Measurements from ENCODE around the gene RAB40C.

The RAB40C gene

GRCh38 chr16:630249-630814, 40.5 kb downstream of the RAB40C start:
- H3K9me3 ChIP-seq (ENCODE audit: insufficient read depth, low read depth, low read length), result peaks cover 3% of the 10 kb centered on the region
- H3K4me2 ChIP-seq (ENCODE audit: low read length), result peak overlapping the region; percentile 74
- H2BK12ac ChIP-seq (ENCODE audit: low read length), result peak overlapping the region; percentile 90
- H3K36me3 ChIP-seq (ENCODE audit: control insufficient read depth in 1 of 2, insufficient read depth in 2 of 2, low read length in 2 of 2), result peaks cover 58 to 64% of the 10 kb centered on the region in 2 experiments
- no peak for DNase-seq
- peak overlapping the region; percentile 85 for H3K4ac ChIP-seq (ENCODE audit: low read depth, low read length)
- H3K27me3 ChIP-seq (ENCODE audit: insufficient read depth, low read length), result no peaks in the 10 kb centered on the region
- peak overlapping the region; percentile 95 for H2BK120ac ChIP-seq (ENCODE audit: insufficient read depth, low read length, poor library complexity)
- peak overlapping the region; percentile 93 for H3K18ac ChIP-seq (ENCODE audit: low read length)
- H2AK5ac ChIP-seq (ENCODE audit: low read length), result peak overlapping the region; percentile 98
- peaks cover 15% of the 10 kb centered on the region for H3K79me2 ChIP-seq (ENCODE audit: control insufficient read depth, insufficient read depth, low read length, poor library complexity)
- H4K91ac ChIP-seq (ENCODE audit: low read depth, low read length), result peak overlapping the region; percentile 99
- peaks cover 26% of the 10 kb centered on the region for H3K79me1 ChIP-seq (ENCODE audit: low read length)
- no CpG with 5 or more reads among the region's 29 CpGs for WGBS (ENCODE audit: extremely low coverage, insufficient coverage, insufficient read length)
- peak overlapping the region; percentile 94 for H2BK5ac ChIP-seq (ENCODE audit: low read depth, low read length, poor library complexity)
- H4K12ac ChIP-seq (ENCODE audit: low read depth, low read length), result peak overlapping the region; percentile 68
- peak overlapping the region; percentile 75 for H4K8ac ChIP-seq (ENCODE audit: low read depth, low read length)
- peak overlapping the region; percentile 51 for H2AFZ ChIP-seq (ENCODE audit: insufficient read depth, low read length, poor library complexity)
- H3K4me3 ChIP-seq (ENCODE audit: low read depth, low read length), result peak overlapping the region; percentile 42
- H3K4me1 ChIP-seq (ENCODE audit: control insufficient read depth in 1 of 2, insufficient read depth in 2 of 2, low read length in 2 of 2), result peaks cover 40 to 44% of the 10 kb centered on the region in 2 experiments
- peak overlapping the region; percentile 99 for H3K27ac ChIP-seq (ENCODE audit: low read depth, low read length)
- H3K14ac ChIP-seq (ENCODE audit: low read length), result peak overlapping the region; percentile 83
- no peak overlapping the region for H3K23ac ChIP-seq (ENCODE audit: low read length)
- H3K9ac ChIP-seq (ENCODE audit: low read length), result no peak overlapping the region

DNA sequence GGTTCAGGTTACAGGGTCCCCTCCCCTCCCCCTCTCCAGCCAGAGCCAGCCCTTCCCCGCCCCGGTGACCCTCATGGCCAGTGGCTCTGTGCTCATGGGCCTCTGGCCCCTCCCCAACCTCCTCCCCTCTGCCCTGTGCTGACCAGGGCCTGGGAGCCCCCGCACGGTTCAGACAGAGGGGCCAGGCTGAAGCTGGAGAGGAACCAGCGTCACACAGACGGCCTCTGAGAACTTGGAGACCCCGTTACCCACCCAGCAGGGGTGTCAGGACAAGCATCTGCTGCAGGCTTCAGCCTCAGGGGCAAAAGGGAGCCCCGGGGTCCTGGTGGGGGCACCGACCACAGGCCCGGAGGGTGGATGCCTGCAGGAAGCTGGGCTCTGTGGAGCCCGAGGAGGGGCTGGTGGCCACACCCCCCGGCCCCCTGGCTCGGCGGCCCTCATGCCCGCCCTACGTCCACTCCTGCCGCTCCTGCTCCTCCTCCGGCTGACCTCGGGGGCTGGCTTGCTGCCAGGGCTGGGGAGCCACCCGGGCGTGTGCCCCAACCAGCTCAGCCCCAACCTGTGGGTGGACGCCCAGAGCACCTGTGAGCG, 41.0 kb downstream of the RAB40C start, which contains the start of gene WFIKKN1:
TSS of gene WFIKKN1 (plus strand) at position 171 of the 591 bp plus-strand sequence. CDS start at position 440, 269 bp downstream.
- peaks cover 3% of the 10 kb centered on the region for H3K9me3 ChIP-seq (ENCODE audit: insufficient read depth, low read depth, low read length)
- peak within 1 kb of the TSS; percentile 99 for H4K91ac ChIP-seq (ENCODE audit: low read depth, low read length)
- H3K36me3 ChIP-seq (ENCODE audit: control insufficient read depth in 1 of 2, insufficient read depth in 2 of 2, low read length in 2 of 2), result peaks cover 52 to 58% of the 10 kb centered on the region in 2 experiments
- H3K14ac ChIP-seq (ENCODE audit: low read length), result peak within 1 kb of the TSS; percentile 83
- H2BK5ac ChIP-seq (ENCODE audit: low read depth, low read length, poor library complexity), result peak within 1 kb of the TSS; percentile 94
- H2BK12ac ChIP-seq (ENCODE audit: low read length), result peak within 1 kb of the TSS; percentile 90
- H4K8ac ChIP-seq (ENCODE audit: low read depth, low read length), result peak within 1 kb of the TSS; percentile 75
- peak within 1 kb of the TSS; percentile 74 for H3K4me2 ChIP-seq (ENCODE audit: low read length)
- no peaks in the 10 kb centered on the region for H3K27me3 ChIP-seq (ENCODE audit: insufficient read depth, low read length)
- peaks cover 29% of the 10 kb centered on the region for H3K79me1 ChIP-seq (ENCODE audit: low read length)
- WGBS (ENCODE audit: extremely low coverage, insufficient coverage, insufficient read length), result no CpG with 5 or more reads among the region's 23 CpGs
- H3K23ac ChIP-seq (ENCODE audit: low read length), result no peak within 1 kb of the TSS
- H3K18ac ChIP-seq (ENCODE audit: low read length), result peak within 1 kb of the TSS; percentile 93
- peak within 1 kb of the TSS; percentile 99 for H3K27ac ChIP-seq (ENCODE audit: low read depth, low read length)
- no peak for DNase-seq
- H3K79me2 ChIP-seq (ENCODE audit: control insufficient read depth, insufficient read depth, low read length, poor library complexity), result peaks cover 21% of the 10 kb centered on the region
- H3K9ac ChIP-seq (ENCODE audit: low read length), result peak within 1 kb of the TSS; percentile 60
- H2AFZ ChIP-seq (ENCODE audit: insufficient read depth, low read length, poor library complexity), result peak within 1 kb of the TSS; percentile 51
- peak within 1 kb of the TSS; percentile 68 for H4K12ac ChIP-seq (ENCODE audit: low read depth, low read length)
- H2BK120ac ChIP-seq (ENCODE audit: insufficient read depth, low read length, poor library complexity), result peak within 1 kb of the TSS; percentile 95
- peak within 1 kb of the TSS; percentile 85 for H3K4ac ChIP-seq (ENCODE audit: low read depth, low read length)
- H3K4me3 ChIP-seq (ENCODE audit: low read depth, low read length), result peak within 1 kb of the TSS; percentile 65
- peaks cover 44 to 48% of the 10 kb centered on the region in 2 experiments for H3K4me1 ChIP-seq (ENCODE audit: control insufficient read depth in 1 of 2, insufficient read depth in 2 of 2, low read length in 2 of 2)
- peak within 1 kb of the TSS; percentile 98 for H2AK5ac ChIP-seq (ENCODE audit: low read length)

- Histone ChIP-seq H2BK120ac (ENCODE audit: insufficient read depth, low read length, poor library complexity) (no peak overlapping the region), H3K18ac (ENCODE audit: low read length) (no peak overlapping the region)
- WGBS (ENCODE audit: extremely low coverage, insufficient coverage, insufficient read length), result 100% methylated on average over 1 of the region's 9 CpGs
Measured at GRCh38 chr16:631808-632358, 42.0 kb downstream of the RAB40C start.

DNA sequence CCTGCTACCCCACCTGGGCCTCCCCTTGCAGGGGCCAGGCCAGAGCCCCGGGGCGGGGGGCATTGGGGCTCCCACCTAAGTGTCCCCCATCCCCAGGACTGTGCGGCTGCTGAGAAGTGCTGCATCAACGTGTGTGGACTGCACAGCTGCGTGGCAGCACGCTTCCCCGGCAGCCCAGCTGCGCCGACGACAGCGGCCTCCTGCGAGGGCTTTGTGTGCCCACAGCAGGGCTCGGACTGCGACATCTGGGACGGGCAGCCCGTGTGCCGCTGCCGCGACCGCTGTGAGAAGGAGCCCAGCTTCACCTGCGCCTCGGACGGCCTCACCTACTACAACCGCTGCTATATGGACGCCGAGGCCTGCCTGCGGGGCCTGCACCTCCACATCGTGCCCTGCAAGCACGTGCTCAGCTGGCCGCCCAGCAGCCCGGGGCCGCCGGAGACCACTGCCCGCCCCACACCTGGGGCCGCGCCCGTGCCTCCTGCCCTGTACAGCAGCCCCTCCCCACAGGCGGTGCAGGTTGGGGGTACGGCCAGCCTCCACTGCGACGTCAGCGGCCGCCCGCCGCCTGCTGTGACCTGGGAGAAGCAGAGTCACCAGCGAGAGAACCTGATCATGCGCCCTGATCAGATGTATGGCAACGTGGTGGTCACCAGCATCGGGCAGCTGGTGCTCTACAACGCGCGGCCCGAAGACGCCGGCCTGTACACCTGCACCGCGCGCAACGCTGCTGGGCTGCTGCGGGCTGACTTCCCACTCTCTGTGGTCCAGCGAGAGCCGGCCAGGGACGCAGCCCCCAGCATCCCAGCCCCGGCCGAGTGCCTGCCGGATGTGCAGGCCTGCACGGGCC, 42.8 kb downstream of the RAB40C start:
- Histone ChIP-seq H4K91ac (ENCODE audit: low read depth, low read length) (no peak overlapping the region), H4K12ac (ENCODE audit: low read depth, low read length) (no peak overlapping the region), H2BK5ac (ENCODE audit: low read depth, low read length, poor library complexity) (no peak overlapping the region), H3K18ac (ENCODE audit: low read length) (no peak overlapping the region), H3K36me3 (ENCODE audit: control insufficient read depth in 1 of 2, insufficient read depth in 2 of 2, low read length in 2 of 2) (peaks cover 37 to 43% of the 10 kb centered on the region in 2 experiments), H2BK120ac (ENCODE audit: insufficient read depth, low read length, poor library complexity) (no peak overlapping the region), H3K9ac (ENCODE audit: low read length) (no peak overlapping the region), H2AFZ (ENCODE audit: insufficient read depth, low read length, poor library complexity) (no peak overlapping the region), H4K8ac (ENCODE audit: low read depth, low read length) (no peak overlapping the region), H3K4me2 (ENCODE audit: low read length) (no peak overlapping the region), H3K79me1 (ENCODE audit: low read length) (peaks cover 40% of the 10 kb centered on the region), H3K4me1 (ENCODE audit: control insufficient read depth in 1 of 2, insufficient read depth in 2 of 2, low read length in 2 of 2) (peaks cover 41 to 43% of the 10 kb centered on the region in 2 experiments), H3K79me2 (ENCODE audit: control insufficient read depth, insufficient read depth, low read length, poor library complexity) (peaks cover 24% of the 10 kb centered on the region), H2BK12ac (ENCODE audit: low read length) (no peak overlapping the region), H3K9me3 (ENCODE audit: insufficient read depth, low read depth, low read length) (no peaks in the 10 kb centered on the region), H3K4ac (ENCODE audit: low read depth, low read length) (no peak overlapping the region), H3K27ac (ENCODE audit: low read depth, low read length) (no peak overlapping the region), H2AK5ac (ENCODE audit: low read length) (peak overlapping the region; percentile 15), H3K23ac (ENCODE audit: low read length) (no peak overlapping the region), H3K14ac (ENCODE audit: low read length) (no peak overlapping the region), H3K27me3 (ENCODE audit: insufficient read depth, low read length) (no peaks in the 10 kb centered on the region), H3K4me3 (ENCODE audit: low read depth, low read length) (no peak overlapping the region)
- WGBS (ENCODE audit: extremely low coverage, insufficient coverage, insufficient read length), result no CpG with 5 or more reads among the region's 67 CpGs
- no peak for DNase-seq

More at GRCh38 chr16:631808-632358, 42.0 kb downstream of the RAB40C start:
- Histone ChIP-seq H4K12ac (ENCODE audit: low read depth, low read length) (no peak overlapping the region), H3K9me3 (ENCODE audit: insufficient read depth, low read depth, low read length) (no peaks in the 10 kb centered on the region), H3K4me2 (ENCODE audit: low read length) (no peak overlapping the region), H4K8ac (ENCODE audit: low read depth, low read length) (no peak overlapping the region), H4K91ac (ENCODE audit: low read depth, low read length) (no peak overlapping the region), H3K27ac (ENCODE audit: low read depth, low read length) (no peak overlapping the region), H2AFZ (ENCODE audit: insufficient read depth, low read length, poor library complexity) (no peak overlapping the region), H2AK5ac (ENCODE audit: low read length) (no peak overlapping the region), H3K79me2 (ENCODE audit: control insufficient read depth, insufficient read depth, low read length, poor library complexity) (peaks cover 24% of the 10 kb centered on the region), H3K4ac (ENCODE audit: low read depth, low read length) (no peak overlapping the region), H3K9ac (ENCODE audit: low read length) (no peak overlapping the region), H3K4me1 (ENCODE audit: control insufficient read depth in 1 of 2, insufficient read depth in 2 of 2, low read length in 2 of 2) (peaks cover 42 to 43% of the 10 kb centered on the region in 2 experiments), H3K4me3 (ENCODE audit: low read depth, low read length) (no peak overlapping the region), H3K36me3 (ENCODE audit: control insufficient read depth in 1 of 2, insufficient read depth in 2 of 2, low read length in 2 of 2) (peaks cover 45 to 51% of the 10 kb centered on the region in 2 experiments), H3K14ac (ENCODE audit: low read length) (no peak overlapping the region), H2BK12ac (ENCODE audit: low read length) (no peak overlapping the region), H2BK5ac (ENCODE audit: low read depth, low read length, poor library complexity) (no peak overlapping the region), H3K27me3 (ENCODE audit: insufficient read depth, low read length) (no peaks in the 10 kb centered on the region), H3K79me1 (ENCODE audit: low read length) (peaks cover 36% of the 10 kb centered on the region), H3K23ac (ENCODE audit: low read length) (no peak overlapping the region)
- no peak for DNase-seq
